IPS-18a (cell line): ENCODE results near the gene ABCG8.
"Not testable (repeated sequence)": the region's sequence is repeated elsewhere in the genome, so short reads cannot be mapped to it uniquely, and the experiment has no call there.

Source experiments
- H3K27ac ChIP-seq: one replicate; pipeline ENCODE4 v1.5.1; 2013; ENCODE audit warnings: low read length
- H3K27me3 ChIP-seq: one replicate; pipeline ENCODE4 v1.6.1; 2013; ENCODE audit warnings: mild to moderate bottlenecking, low read length; ENCODE audit not compliant: control insufficient read depth, insufficient read depth
- H3K36me3 ChIP-seq: one replicate; pipeline ENCODE4 v1.6.1; 2013; ENCODE audit warnings: low read depth, low read length; ENCODE audit not compliant: control insufficient read depth
- H3K4me1 ChIP-seq: one replicate; pipeline ENCODE4 v1.6.1; 2013; ENCODE audit warnings: low read depth, low read length; ENCODE audit not compliant: control insufficient read depth
- H3K4me3 ChIP-seq: one replicate; pipeline ENCODE4 v1.5.1; 2013; ENCODE audit warnings: low read length
- H3K9ac ChIP-seq: one replicate; pipeline ENCODE4 v1.6.1; 2013; ENCODE audit warnings: mild to moderate bottlenecking, low read length, moderate library complexity
- H3K9me3 ChIP-seq: one replicate; pipeline ENCODE4 v1.6.1; 2013; ENCODE audit warnings: low read depth, low read length; ENCODE audit not compliant: control insufficient read depth

ABCG8 gene

GRCh38 chr2:43898134-43898837 is 59.5 kb downstream of the ABCG8 start:
- Histone ChIP-seq H3K4me1 (no peaks in the 10 kb centered on the region), H3K36me3 (peaks cover 90% of the 10 kb centered on the region), H3K27me3 (no peaks in the 10 kb centered on the region), H3K27ac (no peak overlapping the region), H3K9me3 (no peaks in the 10 kb centered on the region), H3K9ac (no peak overlapping the region), H3K4me3 (no peak overlapping the region)

- Histone ChIP-seq H3K36me3 (peaks cover 89% of the 10 kb centered on the region), H3K4me3 (no peak overlapping the region), H3K4me1 (no peaks in the 10 kb centered on the region), H3K27me3 (no peaks in the 10 kb centered on the region), H3K9me3 (no peaks in the 10 kb centered on the region), H3K9ac (no peak overlapping the region), H3K27ac (no peak overlapping the region)
These were observed 60.1 kb downstream of the ABCG8 start for GRCh38 chr2:43898838-43899346.

GRCh38 chr2:43899589-43899988 is 60.8 kb downstream of the ABCG8 start:
- Histone ChIP-seq H3K9ac (no peak overlapping the region), H3K27me3 (no peaks in the 10 kb centered on the region), H3K27ac (no peak overlapping the region), H3K4me1 (no peaks in the 10 kb centered on the region), H3K36me3 (peaks cover 89% of the 10 kb centered on the region), H3K9me3 (no peaks in the 10 kb centered on the region), H3K4me3 (no peak overlapping the region)

- Histone ChIP-seq H3K27me3 (no peaks in the 10 kb centered on the region), H3K27ac (no peak overlapping the region), H3K9me3 (no peaks in the 10 kb centered on the region), H3K4me3 (no peak overlapping the region), H3K9ac (no peak overlapping the region), H3K4me1 (no peaks in the 10 kb centered on the region), H3K36me3 (peaks cover 68% of the 10 kb centered on the region)
These were observed 66.6 kb downstream of the ABCG8 start for GRCh38 chr2:43905371-43905803.

- no peaks in the 10 kb centered on the region for H3K27me3 ChIP-seq
- no peak overlapping the region for H3K27ac ChIP-seq
- no peaks in the 10 kb centered on the region for H3K9me3 ChIP-seq
- H3K4me1 ChIP-seq: no peaks in the 10 kb centered on the region
- no peak overlapping the region for H3K9ac ChIP-seq
- H3K36me3 ChIP-seq: peaks cover 65% of the 10 kb centered on the region
- no peak overlapping the region for H3K4me3 ChIP-seq
These were observed 67.1 kb downstream of the ABCG8 start for GRCh38 chr2:43905871-43906270.

GRCh38 chr2:43906448-43907109 is 67.8 kb downstream of the ABCG8 start:
- Histone ChIP-seq H3K36me3 (peaks cover 63% of the 10 kb centered on the region), H3K4me1 (no peaks in the 10 kb centered on the region), H3K9ac (no peak overlapping the region)

GRCh38 chr2:43911136-43911790 is 72.5 kb downstream of the ABCG8 start:
- not testable (repeated sequence) for H3K4me3 ChIP-seq, H3K4me1 ChIP-seq, H3K9ac ChIP-seq, H3K27me3 ChIP-seq, H3K27ac ChIP-seq, H3K9me3 ChIP-seq
- H3K36me3 ChIP-seq: peaks cover 68% of the 10 kb centered on the region

More at GRCh38 chr2:43906448-43907109, 67.8 kb downstream of the ABCG8 start:
- H3K27ac ChIP-seq: no peak overlapping the region
- H3K4me3 ChIP-seq: no peak overlapping the region
- H3K27me3 ChIP-seq: no peaks in the 10 kb centered on the region
- no peaks in the 10 kb centered on the region for H3K9me3 ChIP-seq

- Histone ChIP-seq H3K4me3 (no peak overlapping the region), H3K36me3 (peaks cover 74% of the 10 kb centered on the region), H3K27ac (no peak overlapping the region)
These were observed 85.7 kb downstream of the ABCG8 start for GRCh38 chr2:43924463-43924862.

GRCh38 chr2:43925431-43925830 is 86.7 kb downstream of the ABCG8 start:
- Histone ChIP-seq H3K36me3 (peaks cover 75% of the 10 kb centered on the region), H3K9ac (no peak overlapping the region), H3K27me3 (no peaks in the 10 kb centered on the region)

More at GRCh38 chr2:43924463-43924862, 85.7 kb downstream of the ABCG8 start:
- H3K9me3 ChIP-seq: no peaks in the 10 kb centered on the region
- H3K27me3 ChIP-seq: no peaks in the 10 kb centered on the region
- no peak overlapping the region for H3K9ac ChIP-seq
- H3K4me1 ChIP-seq: no peaks in the 10 kb centered on the region

GRCh38 chr2:43927442-43927841 is 88.7 kb downstream of the ABCG8 start:
- no peaks in the 10 kb centered on the region for H3K9me3 ChIP-seq
- H3K4me3 ChIP-seq: no peak overlapping the region
- no peaks in the 10 kb centered on the region for H3K4me1 ChIP-seq
- H3K27ac ChIP-seq: no peak overlapping the region
- no peak overlapping the region for H3K9ac ChIP-seq
- no peaks in the 10 kb centered on the region for H3K27me3 ChIP-seq
- peaks cover 76% of the 10 kb centered on the region for H3K36me3 ChIP-seq

More at GRCh38 chr2:43925431-43925830, 86.7 kb downstream of the ABCG8 start:
- Histone ChIP-seq H3K27ac (no peak overlapping the region), H3K4me3 (no peak overlapping the region), H3K9me3 (no peaks in the 10 kb centered on the region), H3K4me1 (no peaks in the 10 kb centered on the region)

- Histone ChIP-seq H3K36me3 (peaks cover 69% of the 10 kb centered on the region), H3K9me3 (no peaks in the 10 kb centered on the region), H3K27me3 (no peaks in the 10 kb centered on the region), H3K27ac (no peak overlapping the region), H3K9ac (no peak overlapping the region), H3K4me3 (no peak overlapping the region), H3K4me1 (peaks cover 2% of the 10 kb centered on the region)
These were observed 92.5 kb downstream of the ABCG8 start for GRCh38 chr2:43931293-43931692.
